AG04450 (cell line): ENCODE data around the gene STK17A. TPM values are rescaled to one million over a fixed set of nuclear protein-coding genes. Genes with fewer than 3 reads are reported as not detected.

ENCODE experiments used
- CTCF ChIA-PET: fragments of 300-600, 350-600 bp; formaldehyde crosslinking; extraction: SDS; loops from one replicate; lab custom pipeline; 2022; ENCODE audit warnings: antibody characterized with exemption, inconsistent platforms; lab: Charles Lee
- POLR2A ChIA-PET: fragments of 350-600 bp; formaldehyde crosslinking; extraction: SDS; loops from one replicate; lab custom pipeline; 2021; ENCODE audit warnings: antibody characterized with exemption, inconsistent platforms; lab: Yijun Ruan, JAX
- DNase-seq: peaks from one replicate; pipeline ENCODE4 v3.0.0-alpha.2; 2011; ENCODE audit warnings: low read depth, low spot score
- H3K27ac ChIP-seq: one replicate; pipeline ENCODE4 v1.5.1; 2012; ENCODE audit warnings: low read depth, low read length, control low read depth
- H3K27me3 ChIP-seq: one replicate; pipeline ENCODE4 v1.6.0; 2012; ENCODE audit warnings: low read length; ENCODE audit not compliant: control insufficient read depth, insufficient read depth
- H3K4me3 ChIP-seq: 2 replicates; pipeline ENCODE4 v1.5.1; 2011; ENCODE audit warnings: mild to moderate bottlenecking, low read depth, low read length, control low read depth
- H3K9me3 ChIP-seq: 2 replicates; pipeline ENCODE4 v1.5.1; 2012; ENCODE audit warnings: low read length; ENCODE audit not compliant: control insufficient read depth, insufficient read depth
- CTCF ChIP-seq: IDR thresholded peaks from 2 replicates; pipeline ENCODE4 v1.5.1; 2011; ENCODE audit warnings: low read depth, low read length, control low read depth, inconsistent platforms
- polyA plus RNA-seq: library from polyadenylated mRNA; depleted of rRNA; stranded (reverse); fragments of >200 nt; gene quantifications from 2 replicates; pipeline ENCODE4 v1.2.3, GENCODE V29; 2011

STK17A gene
- polyA plus RNA-seq, 1 experiment, result 39.7 TPM

GRCh38 chr7:43643846-43644245, 60.9 kb downstream of the STK17A start:
- no peak for TF ChIP-seq CTCF
- Histone ChIP-seq H3K4me3 (no peak overlapping the region), H3K27ac (no peak overlapping the region), H3K9me3 (no peaks in the 10 kb centered on the region), H3K27me3 (no peaks in the 10 kb centered on the region)
- no peak for DNase-seq
- ChIA-PET POLR2A (no interaction called here), CTCF (interaction anchor here (1.6 to 3.6 kb wide), 3 partner anchors 56 to 195 kb away, joined by 5 to 26 read pairs (median 6); partner anchors contain the start of gene STK17A)

- POLR2A ChIA-PET, result interaction anchor here (1.7 kb wide), 1 partner anchor 63 kb away, joined by 5 read pairs; the partner anchor contains the start of gene STK17A
- no peak for DNase-seq
- no peak overlapping the region for H3K4me3 ChIP-seq
- TF ChIP-seq CTCF, result no peak
- H3K9me3 ChIP-seq, result no peaks in the 10 kb centered on the region
- no peaks in the 10 kb centered on the region for H3K27me3 ChIP-seq
- H3K27ac ChIP-seq, result peak overlapping the region; percentile 100
- CTCF ChIA-PET, result interaction anchor here (1.5 to 3.6 kb wide), 4 partner anchors 54 to 193 kb away, joined by 4 to 26 read pairs (median 7); partner anchors contain the start of gene STK17A
These were observed 62.9 kb downstream of the STK17A start for GRCh38 chr7:43645699-43646226.

GRCh38 chr7:43646603-43647338, 63.9 kb downstream of the STK17A start:
- Histone ChIP-seq H3K27ac (peak overlapping the region; percentile 100), H3K4me3 (peak overlapping the region; percentile 30), H3K27me3 (no peaks in the 10 kb centered on the region), H3K9me3 (no peaks in the 10 kb centered on the region)
- ChIA-PET CTCF (interaction anchor here (1.5 to 3.6 kb wide), 3 partner anchors 53 to 65 kb away, joined by 4 to 26 read pairs (median 8); partner anchors contain the start of gene STK17A), POLR2A (interaction anchor here (1.5 to 1.9 kb wide), 3 partner anchors 40 to 64 kb away, joined by 4 to 7 read pairs (median 5); partner anchors contain the start of gene STK17A)
- no peak for DNase-seq
- TF ChIP-seq CTCF, result no peak

GRCh38 chr7:43647339-43647672, 64.4 kb downstream of the STK17A start:
- no peaks in the 10 kb centered on the region for H3K9me3 ChIP-seq
- ChIA-PET POLR2A (interaction anchor here (0.9 to 2.0 kb wide), 7 partner anchors 8 to 64 kb away, joined by 3 to 21 read pairs (median 5); partner anchors contain the start of gene STK17A), CTCF (interaction anchor here (2.3 to 3.6 kb wide), 3 partner anchors 53 to 65 kb away, joined by 8 to 26 read pairs (median 12); partner anchors contain the start of gene STK17A)
- no peak for DNase-seq
- no peak for TF ChIP-seq CTCF
- peak overlapping the region; percentile 100 for H3K27ac ChIP-seq
- H3K27me3 ChIP-seq, result no peaks in the 10 kb centered on the region
- peak overlapping the region; percentile 42 for H3K4me3 ChIP-seq
